ENCODE data around the gene NPR1. TPM values are rescaled to one million over a fixed set of nuclear protein-coding genes. Genes with fewer than 3 reads are reported as not detected.
A peak's percentile ranks its signal among the peaks of the same experiment; 100 is the strongest.

The NPR1 gene
- 0.18 and 0.45 TPM in 2 replicates for polyA plus RNA-seq
- polyA minus RNA-seq: 0.46 and 0.73 TPM in 2 replicates

GRCh38 chr1:153678519-153679336 is at the start of gene NPR1:
NPR1 (plus strand) TSS chr1:153678688; CDS start chr1:153679109, 421 bp downstream.
- TF ChIP-seq POLR2AphosphoS5 (IDR thresholded peaks at IDR 0.05): no peak
- peak; percentile 21 for TF ChIP-seq CTCF (IDR thresholded peaks at IDR 0.05; ENCODE audit: poor library complexity, severe bottlenecking)
- no peak within 1 kb of the TSS for H3K27ac ChIP-seq (ENCODE audit: low read length)
- peak within 1 kb of the TSS; percentile 87 for H3K4me2 ChIP-seq (ENCODE audit: low read length)
- H3K79me2 ChIP-seq (replicated peaks; ENCODE audit: insufficient read depth, low read length): no peaks in the 10 kb centered on the region
- H3K36me3 ChIP-seq (ENCODE audit: insufficient read depth, low read length): no peaks in the 10 kb centered on the region
- H3K9me3 ChIP-seq (ENCODE audit: low read length): no peaks in the 10 kb centered on the region
- H3K27me3 ChIP-seq (ENCODE audit: insufficient read depth, low read depth, low read length): peaks cover 50% of the 10 kb centered on the region
- no peaks in the 10 kb centered on the region for H3F3A ChIP-seq (ENCODE audit: insufficient read depth, low read length, poor library complexity, severe bottlenecking)
- no peaks in the 10 kb centered on the region for H4K20me1 ChIP-seq (ENCODE audit: insufficient read depth)
- H2AFZ ChIP-seq (ENCODE audit: low read depth, low read length): peak within 1 kb of the TSS; percentile 35
- H3K9me2 ChIP-seq (ENCODE audit: insufficient read depth, low read length): no peaks in the 10 kb centered on the region
- H3K4me3 ChIP-seq (ENCODE audit: low read length): peak within 1 kb of the TSS; percentile 79
- peak within 1 kb of the TSS; percentile 51 for H3K9ac ChIP-seq (ENCODE audit: low read length)

GRCh38 chr1:153629343-153629665 is 49.2 kb upstream of the NPR1 start:
- no peaks in the 10 kb centered on the region for H3K9me3 ChIP-seq (ENCODE audit: low read length)
- H3F3A ChIP-seq (ENCODE audit: insufficient read depth, low read length, poor library complexity, severe bottlenecking): no peaks in the 10 kb centered on the region
- TF ChIP-seq EZH2 (IDR thresholded peaks at IDR 0.05; ENCODE audit: borderline replicate concordance, insufficient read depth, low read length, poor library complexity, severe bottlenecking): no peak
- no peak for TF ChIP-seq POLR2AphosphoS5 (IDR thresholded peaks at IDR 0.05)
- no peak for TF ChIP-seq EP300 (conservative IDR thresholded peaks at IDR 0.05; ENCODE audit: poor library complexity, severe bottlenecking)
- TF ChIP-seq CTCF (IDR thresholded peaks at IDR 0.05; ENCODE audit: poor library complexity, severe bottlenecking): no peak
- TF ChIP-seq MXI1 (conservative IDR thresholded peaks at IDR 0.05; ENCODE audit: poor library complexity, severe bottlenecking): no peak
- no peak for TF ChIP-seq TAF1 (IDR thresholded peaks at IDR 0.05; ENCODE audit: low read depth)
- H2AFZ ChIP-seq (ENCODE audit: low read depth, low read length): no peak overlapping the region
- no peaks in the 10 kb centered on the region for H3K27me3 ChIP-seq (ENCODE audit: insufficient read depth, low read depth, low read length)
- no peak overlapping the region for H3K9ac ChIP-seq (ENCODE audit: low read length)
- H3K36me3 ChIP-seq (ENCODE audit: insufficient read depth, low read length): no peaks in the 10 kb centered on the region
- no peaks in the 10 kb centered on the region for H4K20me1 ChIP-seq (ENCODE audit: insufficient read depth)
- no peak overlapping the region for H3K4me2 ChIP-seq (ENCODE audit: low read length)
- H3K79me2 ChIP-seq (replicated peaks; ENCODE audit: insufficient read depth, low read length): peaks cover 3% of the 10 kb centered on the region
- no peak overlapping the region for H3K27ac ChIP-seq (ENCODE audit: low read length)
- H3K9me2 ChIP-seq (ENCODE audit: insufficient read depth, low read length): no peaks in the 10 kb centered on the region
- H3K4me3 ChIP-seq (ENCODE audit: low read length): no peak overlapping the region

GRCh38 chr1:153629971-153630370 is 48.5 kb upstream of the NPR1 start:
- no peak overlapping the region for H3K4me2 ChIP-seq (ENCODE audit: low read length)
- peaks cover 10% of the 10 kb centered on the region for H3K79me2 ChIP-seq (replicated peaks; ENCODE audit: insufficient read depth, low read length)
- no peaks in the 10 kb centered on the region for H3F3A ChIP-seq (ENCODE audit: insufficient read depth, low read length, poor library complexity, severe bottlenecking)
- no peak overlapping the region for H3K4me3 ChIP-seq (ENCODE audit: low read length)
- H2AFZ ChIP-seq (ENCODE audit: low read depth, low read length): no peak overlapping the region
- no peaks in the 10 kb centered on the region for H3K36me3 ChIP-seq (ENCODE audit: insufficient read depth, low read length)
- TF ChIP-seq EZH2 (IDR thresholded peaks at IDR 0.05; ENCODE audit: borderline replicate concordance, insufficient read depth, low read length, poor library complexity, severe bottlenecking) (no peak), POLR2AphosphoS5 (IDR thresholded peaks at IDR 0.05) (no peak), REST (IDR thresholded peaks at IDR 0.05; ENCODE audit: borderline replicate concordance) (no peak), TAF1 (IDR thresholded peaks at IDR 0.05; ENCODE audit: low read depth) (no peak), CTCF (IDR thresholded peaks at IDR 0.05; ENCODE audit: poor library complexity, severe bottlenecking) (no peak), EP300 (conservative IDR thresholded peaks at IDR 0.05; ENCODE audit: poor library complexity, severe bottlenecking) (no peak), MXI1 (conservative IDR thresholded peaks at IDR 0.05; ENCODE audit: poor library complexity, severe bottlenecking) (no peak), RAD21 (conservative IDR thresholded peaks at IDR 0.05) (no peak), SMC3 (conservative IDR thresholded peaks at IDR 0.05; ENCODE audit: poor library complexity) (no peak)
- H3K9me3 ChIP-seq (ENCODE audit: low read length): no peaks in the 10 kb centered on the region
- no peaks in the 10 kb centered on the region for H4K20me1 ChIP-seq (ENCODE audit: insufficient read depth)
- no peaks in the 10 kb centered on the region for H3K27me3 ChIP-seq (ENCODE audit: insufficient read depth, low read depth, low read length)
- H3K9me2 ChIP-seq (ENCODE audit: insufficient read depth, low read length): no peaks in the 10 kb centered on the region
- no peak overlapping the region for H3K9ac ChIP-seq (ENCODE audit: low read length)
- no peak overlapping the region for H3K27ac ChIP-seq (ENCODE audit: low read length)

Data from neural cell (in vitro differentiated cells).